ENCODE measurements around the gene SVOPL.
"Not testable (repeated sequence)": the region's sequence is repeated elsewhere in the genome, so short reads cannot be mapped to it uniquely, and the experiment has no call there.

The SVOPL gene

GRCh38 chr7:138700857-138701536 is at the start of gene SVOPL:
Gene SVOPL, minus strand, starts transcription at chr7:138701362. Its CDS starts 22,317 bp downstream, at chr7:138679045.
- Mint-ChIP-seq H3K9me3 (peaks cover 2% of the 10 kb centered on the region), H3K36me3 (no peaks in the 10 kb centered on the region), H3K4me3 (no peak within 1 kb of the TSS), H3K27me3 (peaks cover 4% of the 10 kb centered on the region), H3K4me1 (no peaks in the 10 kb centered on the region), H3K27ac (no peak within 1 kb of the TSS)
- ATAC-seq (ENCODE audit: low read depth) = no peak
- DNase-seq (ENCODE audit: low spot score in 2 of 2) = no peak

- Mint-ChIP-seq H3K27ac (no peak overlapping the region), H3K9me3 (no peaks in the 10 kb centered on the region)
Observed at GRCh38 chr7:138750473-138750872, 49.3 kb upstream of the SVOPL start.

GRCh38 chr7:138749960-138750359 is 48.8 kb upstream of the SVOPL start:
- DNase-seq (ENCODE audit: low spot score in 2 of 2) = no peak
- Mint-ChIP-seq H3K4me3 (no peak overlapping the region), H3K27ac (no peak overlapping the region), H3K4me1 (no peaks in the 10 kb centered on the region), H3K36me3 (no peaks in the 10 kb centered on the region), H3K9me3 (no peaks in the 10 kb centered on the region), H3K27me3 (peaks cover 9% of the 10 kb centered on the region)
- ATAC-seq (ENCODE audit: low read depth) = no peak

More at GRCh38 chr7:138750473-138750872, 49.3 kb upstream of the SVOPL start:
- Mint-ChIP-seq H3K4me3 (no peak overlapping the region), H3K27me3 (peaks cover 9% of the 10 kb centered on the region), H3K36me3 (no peaks in the 10 kb centered on the region), H3K4me1 (no peaks in the 10 kb centered on the region)
- ATAC-seq (ENCODE audit: low read depth) = no peak
- no peak for DNase-seq (ENCODE audit: low spot score in 2 of 2)

GRCh38 chr7:138748666-138749065 is 47.5 kb upstream of the SVOPL start:
- no peaks in the 10 kb centered on the region for H3K36me3 Mint-ChIP-seq
- H3K4me3 Mint-ChIP-seq = no peak overlapping the region
- ATAC-seq (ENCODE audit: low read depth) (no peak), DNase-seq (ENCODE audit: low spot score in 2 of 2) (no peak)
- H3K9me3 Mint-ChIP-seq = no peaks in the 10 kb centered on the region
- peaks cover 9% of the 10 kb centered on the region for H3K27me3 Mint-ChIP-seq
- no peak overlapping the region for H3K27ac Mint-ChIP-seq
- H3K4me1 Mint-ChIP-seq = no peaks in the 10 kb centered on the region

- H3K4me3 Mint-ChIP-seq = no peak overlapping the region
- no peaks in the 10 kb centered on the region for H3K9me3 Mint-ChIP-seq
- ATAC-seq (ENCODE audit: low read depth) (no peak), DNase-seq (ENCODE audit: low spot score in 2 of 2) (no peak)
- no peaks in the 10 kb centered on the region for H3K4me1 Mint-ChIP-seq
- peaks cover 2% of the 10 kb centered on the region for H3K27me3 Mint-ChIP-seq
- H3K36me3 Mint-ChIP-seq = no peaks in the 10 kb centered on the region
- no peak overlapping the region for H3K27ac Mint-ChIP-seq
Observed at GRCh38 chr7:138746073-138746472, 44.9 kb upstream of the SVOPL start.

GRCh38 chr7:138745189-138745588 is 44.0 kb upstream of the SVOPL start:
- DNase-seq (ENCODE audit: low spot score in 2 of 2) = no peak
- H3K36me3 Mint-ChIP-seq = no peaks in the 10 kb centered on the region
- H3K4me3 Mint-ChIP-seq = no peak overlapping the region
- ATAC-seq (ENCODE audit: low read depth) = no peak
- H3K9me3 Mint-ChIP-seq = no peaks in the 10 kb centered on the region
- no peak overlapping the region for H3K27ac Mint-ChIP-seq
- H3K4me1 Mint-ChIP-seq = no peaks in the 10 kb centered on the region
- H3K27me3 Mint-ChIP-seq = no peaks in the 10 kb centered on the region

GRCh38 chr7:138741453-138741735 is 40.2 kb upstream of the SVOPL start:
- no peaks in the 10 kb centered on the region for H3K9me3 Mint-ChIP-seq
- peaks cover 2% of the 10 kb centered on the region for H3K36me3 Mint-ChIP-seq
- H3K4me3 Mint-ChIP-seq = no peak overlapping the region
- no peak overlapping the region for H3K27ac Mint-ChIP-seq
- DNase-seq (ENCODE audit: low spot score in 2 of 2) (no peak), ATAC-seq (ENCODE audit: low read depth) (no peak)
- H3K27me3 Mint-ChIP-seq = peaks cover 4% of the 10 kb centered on the region
- H3K4me1 Mint-ChIP-seq = no peaks in the 10 kb centered on the region

- no peak overlapping the region for H3K27ac Mint-ChIP-seq
- H3K4me1 Mint-ChIP-seq = no peaks in the 10 kb centered on the region
- ATAC-seq (ENCODE audit: low read depth) (no peak), DNase-seq (ENCODE audit: low spot score in 2 of 2) (no peak)
- no peaks in the 10 kb centered on the region for H3K9me3 Mint-ChIP-seq
- peaks cover 4% of the 10 kb centered on the region for H3K27me3 Mint-ChIP-seq
- H3K4me3 Mint-ChIP-seq = no peak overlapping the region
- peaks cover 2% of the 10 kb centered on the region for H3K36me3 Mint-ChIP-seq
Observed at GRCh38 chr7:138739859-138740258, 38.7 kb upstream of the SVOPL start.

GRCh38 chr7:138738551-138739335 is 37.6 kb upstream of the SVOPL start:
- no peak for ATAC-seq (ENCODE audit: low read depth)
- Mint-ChIP-seq H3K36me3 (peaks cover 2% of the 10 kb centered on the region), H3K4me1 (no peaks in the 10 kb centered on the region), H3K27me3 (peaks cover 4% of the 10 kb centered on the region), H3K4me3 (no peak overlapping the region), H3K27ac (no peak overlapping the region), H3K9me3 (no peaks in the 10 kb centered on the region)
- DNase-seq (ENCODE audit: low spot score in 2 of 2) = peak; percentile 23 to 53

- H3K36me3 Mint-ChIP-seq = peaks cover 2% of the 10 kb centered on the region
- peaks cover 6% of the 10 kb centered on the region for H3K27me3 Mint-ChIP-seq
- H3K4me3 Mint-ChIP-seq = no peak overlapping the region
- DNase-seq (ENCODE audit: low spot score in 2 of 2) (no peak), ATAC-seq (ENCODE audit: low read depth) (no peak)
- H3K4me1 Mint-ChIP-seq = no peaks in the 10 kb centered on the region
- no peaks in the 10 kb centered on the region for H3K9me3 Mint-ChIP-seq
- no peak overlapping the region for H3K27ac Mint-ChIP-seq
Observed at GRCh38 chr7:138738114-138738513, 37.0 kb upstream of the SVOPL start.

- ATAC-seq (ENCODE audit: low read depth) (no peak), DNase-seq (ENCODE audit: low spot score in 2 of 2) (no peak)
- Mint-ChIP-seq H3K27ac (no peak overlapping the region), H3K27me3 (peaks cover 7% of the 10 kb centered on the region), H3K4me3 (no peak overlapping the region), H3K9me3 (no peaks in the 10 kb centered on the region), H3K4me1 (no peaks in the 10 kb centered on the region), H3K36me3 (peaks cover 2% of the 10 kb centered on the region)
Observed at GRCh38 chr7:138735399-138735798, 34.2 kb upstream of the SVOPL start.

- H3K4me3 Mint-ChIP-seq; H3K9me3 Mint-ChIP-seq; H3K36me3 Mint-ChIP-seq; H3K4me1 Mint-ChIP-seq; DNase-seq (ENCODE audit: low spot score in 2 of 2); ATAC-seq (ENCODE audit: low read depth); H3K27me3 Mint-ChIP-seq; H3K27ac Mint-ChIP-seq: not testable (repeated sequence)
Observed at GRCh38 chr7:138731733-138732132, 30.6 kb upstream of the SVOPL start.

- no peak for ATAC-seq (ENCODE audit: low read depth)
- H3K9me3 Mint-ChIP-seq = peaks cover 2% of the 10 kb centered on the region
- H3K4me1 Mint-ChIP-seq = no peaks in the 10 kb centered on the region
- DNase-seq (ENCODE audit: low spot score in 2 of 2) = no peak
- H3K36me3 Mint-ChIP-seq = no peaks in the 10 kb centered on the region
- H3K27me3 Mint-ChIP-seq = peaks cover 3% of the 10 kb centered on the region
- no peak overlapping the region for H3K27ac Mint-ChIP-seq
- no peak overlapping the region for H3K4me3 Mint-ChIP-seq
Observed at GRCh38 chr7:138729444-138729843, 28.3 kb upstream of the SVOPL start.

GRCh38 chr7:138727336-138728099 is 26.4 kb upstream of the SVOPL start:
- DNase-seq (ENCODE audit: low spot score in 2 of 2) (no peak), ATAC-seq (ENCODE audit: low read depth) (no peak)
- peaks cover 2% of the 10 kb centered on the region for H3K9me3 Mint-ChIP-seq
- H3K4me1 Mint-ChIP-seq = no peaks in the 10 kb centered on the region
- no peak overlapping the region for H3K4me3 Mint-ChIP-seq
- no peaks in the 10 kb centered on the region for H3K36me3 Mint-ChIP-seq
- H3K27me3 Mint-ChIP-seq = peaks cover 2% of the 10 kb centered on the region
- H3K27ac Mint-ChIP-seq = no peak overlapping the region

Measured in memory B cell (primary cell).